GM18507 (cell line): ENCODE results near the gene C1orf56.

Source experiments
- DNase-seq: peaks from one replicate; pipeline ENCODE4 v3.0.0; 2011; ENCODE audit warnings: low read depth; ENCODE audit not compliant: insufficient read length; ENCODE audit errors: extremely low spot score
- FAIRE-seq: peaks from 2 replicates; lab custom pipeline; 2011; peaks lifted over from hg19 to GRCh38; lab: Jason Lieb, UNC

C1orf56 gene, protein sequence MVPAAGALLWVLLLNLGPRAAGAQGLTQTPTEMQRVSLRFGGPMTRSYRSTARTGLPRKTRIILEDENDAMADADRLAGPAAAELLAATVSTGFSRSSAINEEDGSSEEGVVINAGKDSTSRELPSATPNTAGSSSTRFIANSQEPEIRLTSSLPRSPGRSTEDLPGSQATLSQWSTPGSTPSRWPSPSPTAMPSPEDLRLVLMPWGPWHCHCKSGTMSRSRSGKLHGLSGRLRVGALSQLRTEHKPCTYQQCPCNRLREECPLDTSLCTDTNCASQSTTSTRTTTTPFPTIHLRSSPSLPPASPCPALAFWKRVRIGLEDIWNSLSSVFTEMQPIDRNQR

DNA sequence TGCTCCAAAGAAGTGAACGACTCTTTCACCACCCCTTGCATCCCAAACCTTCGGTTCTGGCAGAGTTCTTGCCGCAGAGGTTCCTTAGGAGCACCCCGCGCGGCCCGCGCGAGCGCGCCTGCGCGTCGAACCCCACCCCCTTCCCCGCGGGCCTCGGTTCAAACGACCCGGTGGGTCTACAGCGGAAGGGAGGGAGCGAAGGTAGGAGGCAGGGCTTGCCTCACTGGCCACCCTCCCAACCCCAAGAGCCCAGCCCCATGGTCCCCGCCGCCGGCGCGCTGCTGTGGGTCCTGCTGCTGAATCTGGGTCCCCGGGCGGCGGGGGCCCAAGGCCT is at the start of gene C1orf56:
TSS of gene C1orf56 (plus strand) at position 161 of the 334 bp plus-strand sequence. CDS start at position 258, 97 bp downstream.
- FAIRE-seq (peak; percentile 69), DNase-seq (peak; percentile 68)

DNA sequence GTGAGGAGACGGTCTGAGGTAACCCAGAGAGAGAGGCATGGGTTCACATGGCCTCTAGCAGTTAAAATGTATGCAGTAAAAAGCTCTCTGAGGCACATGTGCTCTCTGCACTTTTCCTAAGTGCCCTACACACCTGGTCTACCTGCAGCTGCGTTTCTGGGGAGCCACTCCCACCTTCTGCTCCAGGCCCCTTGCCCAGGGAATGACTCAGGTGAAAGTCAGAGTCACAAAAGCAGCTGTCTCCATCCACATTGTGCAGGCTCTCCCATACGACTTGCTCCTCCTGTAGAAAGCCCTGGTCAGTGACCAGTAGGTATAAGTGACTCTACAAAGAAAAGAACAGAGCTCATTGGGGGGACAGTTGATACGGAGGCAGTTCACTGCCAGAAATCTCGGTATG is 49.6 kb upstream of the C1orf56 start:
- no peak for FAIRE-seq
- no peak for DNase-seq

DNA sequence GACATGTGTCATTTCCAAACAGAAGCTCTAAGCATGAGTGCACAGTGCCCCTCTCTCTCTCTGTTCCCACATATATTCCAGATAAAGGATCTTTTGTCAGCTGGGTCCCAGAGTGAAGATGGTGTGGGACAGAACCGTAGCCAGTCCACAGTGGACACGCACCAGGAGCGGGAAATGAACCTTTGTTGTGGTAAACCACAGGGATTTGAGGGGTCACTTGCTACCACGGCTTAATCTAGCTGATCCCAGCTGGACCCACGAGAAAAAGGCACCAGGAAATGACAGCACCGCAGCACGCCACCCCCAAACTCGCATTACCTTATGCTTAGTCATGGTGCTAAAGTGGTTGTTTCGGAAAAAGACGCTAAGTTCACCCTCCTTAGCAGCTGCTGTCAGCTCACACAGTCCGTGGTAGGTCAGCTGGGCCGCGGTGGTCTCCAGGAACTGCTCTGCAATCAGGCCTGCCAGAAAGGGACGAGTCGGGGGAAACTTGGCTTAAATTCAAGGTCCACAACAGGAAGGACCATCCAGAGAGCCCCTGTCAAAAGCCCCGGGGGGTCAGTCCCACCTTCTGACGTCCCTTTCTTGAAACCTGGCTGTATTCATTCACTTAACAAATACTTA is 48.4 kb upstream of the C1orf56 start:
- FAIRE-seq (no peak), DNase-seq (no peak)

DNA sequence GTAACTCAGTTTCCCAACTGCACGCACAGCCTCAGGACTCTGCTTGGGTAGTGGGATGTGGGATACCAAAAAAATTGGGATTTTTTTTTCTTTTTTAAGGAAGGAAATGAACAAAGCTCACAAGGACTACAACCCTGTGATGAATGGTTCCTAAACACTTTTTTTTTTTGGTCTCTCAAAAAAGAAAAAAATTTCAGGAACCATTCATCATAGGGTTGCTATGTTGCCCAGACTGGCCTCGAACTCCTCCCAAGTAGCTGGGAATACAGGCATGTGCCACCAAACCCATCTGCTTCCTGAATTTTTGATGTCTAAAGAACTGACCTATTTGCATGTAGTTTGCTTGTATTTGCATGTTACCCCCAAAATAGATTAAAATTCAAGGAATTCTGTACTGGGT is 47.6 kb upstream of the C1orf56 start:
- DNase-seq (no peak), FAIRE-seq (no peak)

DNA sequence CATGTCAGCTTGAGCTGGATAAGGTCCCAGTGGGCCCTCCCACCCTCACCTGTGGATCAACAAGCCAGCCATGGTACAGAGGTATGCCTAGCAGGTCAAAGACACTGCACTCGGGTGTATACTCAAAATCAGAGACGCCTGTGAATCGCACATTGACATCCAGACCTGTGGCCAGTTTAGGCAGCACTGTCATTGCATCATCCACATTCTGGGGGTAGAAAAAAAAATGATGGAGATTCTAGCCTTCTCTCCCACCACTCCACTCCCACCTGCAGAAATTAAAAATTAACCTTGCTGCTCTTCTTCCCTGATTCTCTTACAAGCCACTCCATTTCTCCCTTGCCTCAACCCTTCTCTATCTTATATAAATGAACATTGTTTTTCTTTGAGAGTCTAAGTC is 47.1 kb upstream of the C1orf56 start:
- FAIRE-seq (no peak), DNase-seq (no peak)

DNA sequence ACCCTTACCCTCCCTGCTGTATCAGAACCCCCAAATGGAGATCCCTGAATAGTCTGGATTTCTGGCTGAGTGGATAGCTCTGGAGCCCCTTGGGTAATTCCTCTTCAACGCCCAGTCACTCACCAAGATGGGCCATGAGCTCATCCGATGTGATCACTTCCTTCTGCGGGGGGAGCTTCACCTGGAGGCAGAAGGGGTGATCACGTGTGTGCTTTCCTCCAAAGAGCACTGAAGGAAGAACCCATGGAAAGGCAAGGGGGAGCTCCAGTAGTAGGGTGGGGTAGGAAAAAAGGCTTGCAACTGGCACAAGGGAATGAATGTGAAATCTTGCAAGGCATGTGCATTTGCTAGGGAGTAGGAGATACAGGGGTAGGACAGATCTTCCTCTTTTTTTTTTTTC is 45.9 kb upstream of the C1orf56 start:
- no peak for DNase-seq

DNA sequence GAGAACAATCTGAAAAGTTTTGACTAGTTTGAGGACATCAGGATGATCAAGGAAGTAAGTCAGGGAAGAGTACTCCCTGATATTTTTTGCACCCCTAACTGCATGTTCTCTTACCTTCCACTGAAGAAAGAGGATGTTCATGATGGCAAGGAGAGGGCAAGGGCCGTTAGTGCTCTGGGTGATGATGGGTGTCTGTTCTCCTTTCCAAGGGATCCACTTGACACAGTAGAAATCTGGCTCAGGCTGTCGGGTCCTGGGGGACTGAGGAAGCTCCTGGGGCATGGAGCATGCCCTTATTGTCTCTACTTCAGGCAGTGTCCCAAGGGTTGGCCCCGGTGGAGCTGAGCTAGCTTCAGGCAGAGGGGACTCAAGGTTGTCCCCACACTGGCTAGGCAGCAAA is 45.5 kb upstream of the C1orf56 start:
- no peak for DNase-seq
- no peak for FAIRE-seq

More for the DNA sequence above, 45.9 kb upstream of the C1orf56 start:
- FAIRE-seq: no peak

DNA sequence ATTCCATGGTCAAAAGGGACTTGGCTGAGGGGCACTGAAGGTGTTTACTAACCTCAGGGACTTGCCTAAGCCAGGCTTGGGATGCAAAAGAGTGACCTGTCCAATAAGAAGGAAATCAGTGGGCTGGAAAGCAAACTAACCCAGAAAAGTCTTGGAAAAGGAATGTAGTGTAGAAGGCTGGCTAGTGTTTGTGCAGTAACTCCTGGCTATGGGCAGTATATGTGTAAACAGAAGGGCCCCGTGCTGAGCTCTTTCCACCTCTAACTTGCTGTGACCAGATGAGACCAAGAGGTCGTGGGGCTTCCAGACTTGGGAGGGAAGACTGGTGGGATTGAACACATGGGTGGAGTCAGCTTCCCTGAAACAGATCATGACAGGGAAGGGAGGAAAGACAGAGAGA is 44.9 kb upstream of the C1orf56 start:
- DNase-seq (no peak), FAIRE-seq (no peak)

DNA sequence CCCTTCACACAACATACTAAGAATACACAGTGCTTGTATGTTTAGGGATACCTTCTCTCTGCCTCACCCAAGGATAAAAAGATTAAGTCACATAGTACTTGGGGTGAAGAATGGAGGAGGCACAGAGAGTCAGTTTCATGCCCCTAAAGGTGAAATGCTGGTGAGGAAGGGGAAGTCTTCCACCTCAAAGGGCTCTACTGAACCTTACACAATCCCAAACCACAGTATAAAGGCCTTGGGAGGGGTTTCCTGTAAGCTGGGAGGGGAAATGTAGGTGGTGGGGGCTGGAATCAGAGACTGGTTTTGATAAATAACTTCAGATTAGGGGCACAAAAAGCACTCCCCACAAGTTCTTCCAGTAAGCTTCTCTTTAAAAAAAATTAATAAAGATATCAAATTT is 44.4 kb upstream of the C1orf56 start:
- FAIRE-seq (no peak), DNase-seq (no peak)

DNA sequence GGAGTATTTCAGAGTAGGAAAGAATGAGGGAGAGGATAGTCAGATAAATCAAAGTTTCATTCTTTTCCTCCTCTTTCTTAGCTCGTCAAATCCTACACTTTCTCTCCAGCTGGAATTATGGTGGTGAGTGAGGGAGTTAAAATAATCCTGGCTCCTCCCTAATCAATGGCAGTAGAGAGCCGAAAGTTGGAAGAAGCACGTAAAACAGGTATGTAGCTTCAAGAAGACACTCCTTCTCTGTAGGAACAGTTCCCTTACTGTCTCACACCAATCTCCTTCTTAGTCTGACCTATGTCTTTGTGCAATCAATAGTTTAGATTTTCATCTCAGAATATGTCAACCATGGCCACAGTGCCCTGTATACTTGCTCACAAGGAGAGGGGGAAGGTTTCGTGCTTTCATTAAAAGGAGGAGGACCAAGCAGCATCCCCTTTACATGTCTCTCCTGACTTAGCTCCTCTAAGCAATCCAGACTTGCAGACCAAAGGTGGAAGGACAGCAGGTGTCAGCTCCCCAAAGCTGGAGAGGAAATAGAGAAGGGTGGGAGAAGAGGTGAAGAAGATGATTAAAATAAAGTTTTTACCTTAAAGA is 41.7 kb upstream of the C1orf56 start:
- DNase-seq: no peak
- no peak for FAIRE-seq

DNA sequence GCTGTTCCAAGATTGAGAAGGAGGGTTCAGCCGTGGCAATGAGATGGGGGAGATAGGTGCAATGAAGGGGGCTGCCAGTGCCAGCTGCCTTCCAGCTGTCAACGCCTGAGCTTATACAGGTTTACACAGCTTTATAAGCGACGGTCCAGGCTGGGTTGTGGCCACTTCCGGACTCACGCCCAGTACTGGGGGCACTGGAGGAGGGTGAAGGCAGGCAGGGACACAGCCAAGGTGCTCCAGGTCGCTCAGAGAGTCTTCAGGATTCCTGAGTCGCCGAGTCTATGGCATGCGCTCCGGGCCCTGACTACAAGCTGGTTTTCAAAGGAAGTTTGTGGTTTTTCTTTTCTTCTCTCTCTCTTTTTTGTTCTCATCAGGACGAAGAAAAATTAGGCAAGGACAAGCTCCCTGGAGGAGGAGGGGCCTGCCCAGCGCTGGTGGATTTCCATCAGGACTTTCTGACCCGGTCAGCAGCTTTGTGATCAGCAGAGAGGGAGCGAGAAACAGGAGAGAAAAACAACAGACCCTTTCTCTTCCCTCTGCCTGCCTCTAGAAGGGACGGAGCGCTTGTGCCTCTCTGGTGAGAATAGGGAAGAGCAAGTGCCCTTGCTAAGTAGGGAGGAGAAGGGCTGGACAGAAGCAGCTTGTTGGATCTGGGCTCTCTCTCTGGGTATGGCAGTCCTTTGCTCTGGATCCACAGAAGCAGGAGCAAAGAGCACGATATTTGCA is 41.1 kb upstream of the C1orf56 start, which contains the start of gene MINDY1:
TSS of gene MINDY1 (minus strand) at position 576 of the 726 bp plus-strand sequence. CDS start 4,285 bp downstream, outside the sequence.
- FAIRE-seq: peak; percentile 54

DNA sequence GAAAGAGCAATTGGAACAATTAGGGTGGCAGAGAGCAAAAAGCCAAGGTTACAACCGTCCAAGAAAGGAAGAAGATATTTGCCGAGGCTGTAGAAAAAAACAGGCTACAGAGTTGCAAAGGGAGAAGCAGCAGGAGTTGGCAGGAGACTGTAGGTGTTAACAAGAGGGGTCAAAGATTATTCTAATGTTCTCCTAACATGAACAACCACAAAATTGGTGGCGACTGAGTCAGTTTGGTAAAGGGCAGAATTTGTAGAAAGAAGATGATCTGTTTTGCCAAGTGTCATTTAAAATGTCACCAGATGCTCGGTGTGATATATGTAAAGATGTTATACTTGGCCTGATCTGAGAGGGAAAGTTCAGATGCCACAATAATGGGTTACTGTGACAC is 39.7 kb upstream of the C1orf56 start:
- FAIRE-seq: no peak
- no peak for DNase-seq

More for the DNA sequence above, 41.1 kb upstream of the C1orf56 start, which contains the start of gene MINDY1:
- DNase-seq: no peak

DNA sequence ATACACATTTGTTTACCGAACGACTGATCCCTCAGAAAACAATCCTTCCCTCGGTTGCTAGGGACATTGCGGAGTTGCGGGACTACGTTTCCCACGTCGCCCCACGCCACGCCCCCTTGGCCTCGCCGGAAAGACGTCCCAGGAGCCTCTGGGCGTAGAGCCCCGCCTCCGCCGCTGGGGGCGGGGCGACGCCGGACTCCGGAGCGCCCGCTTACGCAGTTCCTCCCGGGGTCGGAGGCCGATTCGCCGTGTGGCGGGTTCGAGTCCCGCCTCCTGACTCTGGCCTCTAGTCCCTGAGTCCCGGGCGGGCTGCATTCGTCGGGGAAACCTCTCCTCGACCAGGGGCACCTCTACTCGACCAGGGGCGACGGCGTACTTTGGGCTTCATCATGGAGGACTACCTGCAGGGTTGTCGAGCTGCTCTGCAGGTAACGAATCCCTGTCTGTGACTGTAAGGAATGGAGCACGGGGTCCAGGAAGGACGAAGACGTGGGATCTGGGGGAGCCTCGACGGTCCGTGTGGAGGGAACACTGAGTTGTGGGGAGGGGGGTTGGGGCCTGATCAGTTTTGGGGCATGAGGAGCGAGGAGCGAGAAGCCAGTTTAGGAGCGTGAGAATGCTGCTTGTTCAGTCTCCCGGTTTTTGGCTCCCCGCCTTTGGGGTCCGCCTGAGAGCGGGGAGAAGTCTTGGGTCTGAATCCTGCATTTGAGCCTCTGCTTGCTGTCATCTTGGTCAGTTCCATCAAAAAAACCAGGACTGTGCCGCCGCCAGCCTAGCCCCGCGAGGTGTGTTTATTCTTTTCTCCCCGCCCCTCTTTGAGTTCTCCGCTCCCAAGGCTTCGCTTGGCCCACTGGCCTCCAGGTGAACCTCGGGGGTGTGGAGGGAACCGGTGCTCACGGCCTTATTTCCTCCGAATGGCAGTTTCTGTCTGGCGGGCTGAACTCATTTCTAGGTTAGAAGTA is 39.0 kb upstream of the C1orf56 start, which contains the start of gene PRUNE1:
TSS of gene PRUNE1 (plus strand) at position 206 of the 962 bp plus-strand sequence. CDS start at position 390, 184 bp downstream.
- peak; percentile 81 for FAIRE-seq
- DNase-seq: peak; percentile 99

DNA sequence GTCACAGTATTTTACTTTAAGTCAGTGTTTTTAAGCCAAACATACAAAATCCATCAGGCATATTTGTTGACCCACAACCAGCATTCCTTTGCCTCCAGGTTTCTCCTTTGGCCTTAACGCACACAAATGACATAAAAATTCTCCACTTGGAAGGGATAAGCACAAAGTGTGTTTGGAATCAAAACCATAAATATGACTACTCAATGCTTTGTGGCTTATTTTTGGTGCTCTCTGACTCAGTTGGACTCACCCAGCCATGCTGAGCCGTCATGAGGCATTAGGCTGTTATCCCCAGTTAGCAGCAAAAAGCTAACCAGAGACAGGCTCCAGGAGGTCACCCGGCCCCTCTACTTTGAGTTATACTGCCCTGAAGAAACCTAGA is 38.4 kb upstream of the C1orf56 start:
- FAIRE-seq (no peak), DNase-seq (no peak)

DNA sequence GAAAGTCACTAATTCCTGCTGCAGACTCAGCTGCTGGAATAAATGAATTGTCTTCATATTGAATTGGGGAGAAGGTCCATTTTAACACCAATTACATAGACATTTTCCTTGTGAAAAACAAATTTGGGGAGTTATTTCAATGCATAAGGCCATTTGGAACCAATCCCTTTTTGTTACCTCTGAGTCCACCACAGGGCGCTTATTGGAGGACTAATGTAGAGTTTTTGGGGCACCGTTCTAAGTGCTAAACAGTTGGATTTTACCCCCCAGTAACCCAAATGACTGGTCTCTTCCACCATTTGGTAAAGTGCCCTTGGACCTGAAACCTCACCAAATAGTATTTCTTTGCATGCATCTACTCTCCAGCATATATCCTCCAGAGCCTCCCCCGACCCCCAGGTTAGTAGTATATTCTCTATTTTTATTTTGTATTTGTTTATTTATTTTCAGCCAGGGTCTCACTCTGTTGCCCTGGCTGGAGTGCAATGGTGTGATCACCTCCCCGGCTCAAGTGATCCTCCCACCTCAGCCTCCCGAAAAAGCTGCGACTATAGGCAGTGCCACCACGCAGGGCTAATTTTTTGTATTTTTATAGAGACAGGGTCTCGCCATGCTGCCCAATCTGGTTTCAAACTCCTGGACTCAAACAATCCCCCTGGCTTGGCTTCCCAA is 37.7 kb upstream of the C1orf56 start:
- FAIRE-seq: no peak
- DNase-seq: no peak

DNA sequence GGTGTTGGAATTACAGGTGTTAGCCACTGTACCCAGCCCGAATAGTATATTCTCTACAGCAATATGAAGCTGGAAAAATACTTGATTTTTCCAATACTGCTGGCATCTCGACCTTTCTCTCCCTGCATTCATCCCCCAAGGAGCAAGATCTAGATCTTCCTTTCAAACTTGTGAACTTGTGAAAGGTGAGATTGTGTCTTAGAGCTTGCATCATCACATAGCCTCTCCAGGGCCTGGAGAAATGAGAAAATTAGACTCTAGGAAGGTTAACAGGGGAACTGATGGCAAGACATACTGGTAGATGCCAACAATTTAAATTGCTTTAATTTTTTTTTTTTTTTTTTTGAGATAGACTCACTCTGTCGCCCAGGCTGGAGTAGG is 37.2 kb upstream of the C1orf56 start:
- DNase-seq (no peak), FAIRE-seq (no peak)

DNA sequence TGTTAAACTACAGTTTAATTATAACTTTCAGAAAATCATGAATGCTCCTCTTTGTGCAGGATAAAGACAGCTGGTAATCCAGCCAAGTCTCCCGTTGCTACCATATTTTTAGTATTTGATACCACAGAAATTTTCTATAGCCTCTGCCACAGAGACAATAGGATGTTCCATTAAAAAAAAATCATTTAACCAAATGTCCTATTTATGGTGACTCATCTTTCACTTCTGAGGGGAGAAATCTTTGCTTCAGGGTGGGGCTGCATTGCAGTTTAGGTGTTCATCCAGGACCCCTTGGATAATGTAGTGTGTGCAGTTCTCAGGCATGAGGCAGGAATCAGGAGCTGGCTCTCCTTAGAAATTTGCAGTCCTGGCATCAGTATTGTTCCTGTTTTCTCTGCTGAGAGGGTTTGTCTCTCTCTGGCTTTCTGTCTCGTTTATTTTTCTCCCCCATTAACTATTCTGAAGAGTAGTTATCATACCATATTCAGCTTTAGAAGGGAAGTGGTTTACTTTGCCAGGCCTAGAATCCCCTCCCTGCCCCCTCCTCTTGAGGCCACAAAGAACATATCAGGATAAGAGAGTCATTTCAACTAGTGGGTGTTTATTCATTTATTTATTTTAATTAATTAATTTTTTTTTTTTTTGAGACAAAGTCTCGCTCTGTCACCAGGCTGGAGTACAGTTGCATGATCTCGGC is 36.2 kb upstream of the C1orf56 start:
- no peak for FAIRE-seq

More for the DNA sequence above, 36.2 kb upstream of the C1orf56 start:
- DNase-seq: no peak
